Lung (tissue), 12 donors: ENCODE results near the gene UBA1. TPM values are rescaled to one million over a fixed set of nuclear protein-coding genes. Genes with fewer than 3 reads are reported as not detected.

Experiments used
- ATAC-seq: fragments of 200-7000 bp; cut with Tn5 transposase; one replicate; pipeline ENCODE4 v1.9.1; 2020; ENCODE audit warnings: moderate number of reproducible peaks; ENCODE audit not compliant: insufficient read depth, low FRiP score
- DNase-seq, 3 donors: peaks; one replicate each; pipeline ENCODE4 v3.0.0-alpha.2; 2013 to 2017
- H3K27ac ChIP-seq, 2 donors: one replicate each; pipeline ENCODE4 v1.5.1; 2013; ENCODE audit warnings: mild to moderate bottlenecking in 2 of 2, moderate library complexity in 2 of 2, control low read depth in 1 of 2, inconsistent platforms in 1 of 2, low read depth in 1 of 2, low read length in 1 of 2
- H3K27me3 ChIP-seq, 3 donors: one replicate each; pipeline ENCODE4 v1.5.1; 2013; ENCODE audit warnings: low read length in 2 of 3; ENCODE audit not compliant: control insufficient read depth in 3 of 3, insufficient read depth in 3 of 3
- H3K36me3 ChIP-seq, 4 donors: one replicate each; pipeline ENCODE4 v1.5.1; 2013; ENCODE audit warnings: low read length in 4 of 4, mild to moderate bottlenecking in 1 of 4, moderate library complexity in 1 of 4; ENCODE audit not compliant: control insufficient read depth in 4 of 4, insufficient read depth in 4 of 4
- H3K4me1 ChIP-seq, 5 donors: one replicate each; pipeline ENCODE4 v1.5.1; 2013; ENCODE audit warnings: low read length in 5 of 5, mild to moderate bottlenecking in 2 of 5, moderate library complexity in 1 of 5; ENCODE audit not compliant: control insufficient read depth in 5 of 5, insufficient read depth in 5 of 5
- H3K4me3 ChIP-seq: one replicate; pipeline ENCODE4 v1.5.1; 2013; ENCODE audit warnings: mild to moderate bottlenecking, control low read depth, moderate library complexity
- H3K9ac ChIP-seq, 2 donors: one replicate each; pipeline ENCODE4 v1.5.1; 2013; ENCODE audit warnings: low read length in 2 of 2, control low read depth in 1 of 2; ENCODE audit not compliant: insufficient read depth in 1 of 2
- H3K9me3 ChIP-seq, 4 donors: one replicate each; pipeline ENCODE4 v1.5.1; 2013; ENCODE audit warnings: low read length in 3 of 4, mild to moderate bottlenecking in 1 of 4, moderate library complexity in 1 of 4; ENCODE audit not compliant: control insufficient read depth in 4 of 4, insufficient read depth in 3 of 4
- CTCF ChIP-seq: IDR thresholded peaks from 2 replicates; pipeline ENCODE4 v1.5.1; 2012; ENCODE audit warnings: mild to moderate bottlenecking; ENCODE audit errors: control extremely low read depth, extremely low read depth
- WGBS, 2 donors: extraction: QIAGEN DNeasy Blood & Tissue Kit; methylation state at CpG; one replicate each; pipeline ENCODE4 v1.1.7; 2013; 5-methylcytosine and 5-hydroxymethylcytosine counted together
- polyA plus RNA-seq, 2 donors: library from polyadenylated mRNA; stranded (reverse); fragments of 200-250 nt; gene quantifications; one replicate each; pipeline ENCODE4 v1.2.1, GENCODE V29; 2013
- total RNA-seq, 2 donors: library from RNA; depleted of rRNA in 1 of 2; stranded (reverse); fragments of >200 nt in 1 of 2; gene quantifications; one replicate each; pipeline ENCODE4 v1.2.1, GENCODE V29; 2014 to 2021
- donor health status: control.
- donor health status: control.
- donor health status: Bipolar disorder and iron deficiency.
- donor health status: healthy.
- donor health status: DM: yes; HTN: yes; CAD: no.

Gene UBA1
- total and polyA plus RNA-seq, 4 donors: 92.5 to 221 (median 131) TPM

GRCh38 chrX:47181301-47181700 is 12.3 kb upstream of the UBA1 start:
- H3K4me1 ChIP-seq: no peaks in the 10 kb centered on the region
- TF ChIP-seq CTCF: no peak
- H3K9ac ChIP-seq: no peak overlapping the region
- H3K36me3 ChIP-seq: peaks cover 0 to 43% (median 7%) of the 10 kb centered on the region in 4 donors
- no peak overlapping the region for H3K4me3 ChIP-seq
- ATAC-seq: no peak
- DNase-seq: no peak
- H3K27me3 ChIP-seq: peaks cover 0 to 39% (median 6%) of the 10 kb centered on the region in 3 donors
- H3K9me3 ChIP-seq: peaks cover 0 to under 1% (median 0%) of the 10 kb centered on the region in 4 donors
- H3K27ac ChIP-seq: no peak overlapping the region
- WGBS, 2 donors: 93 to 100% methylated on average over 7 to 10 of the region's 10 CpGs

- no peak for TF ChIP-seq CTCF
- ATAC-seq: no peak
- WGBS, 2 donors: 88% methylated on average over 4 to 9 of the region's 9 CpGs
- Histone ChIP-seq H3K9ac (no peak overlapping the region), H3K4me1 (no peaks in the 10 kb centered on the region), H3K36me3 (peaks cover 0 to 41% (median 4%) of the 10 kb centered on the region in 4 donors), H3K27ac (no peak overlapping the region), H3K4me3 (no peak overlapping the region), H3K9me3 (no peaks in the 10 kb centered on the region), H3K27me3 (peaks cover 0 to 38% (median 6%) of the 10 kb centered on the region in 3 donors)
- no peak for DNase-seq
Observed at GRCh38 chrX:47182106-47182700, 11.4 kb upstream of the UBA1 start.

- Histone ChIP-seq H3K36me3 (peaks cover 0 to 32% (median 4%) of the 10 kb centered on the region in 4 donors), H3K27me3 (peaks cover 0 to 34% (median 11%) of the 10 kb centered on the region in 3 donors), H3K9me3 (no peaks in the 10 kb centered on the region), H3K9ac (no peak overlapping the region), H3K4me1 (no peaks in the 10 kb centered on the region), H3K4me3 (no peak overlapping the region), H3K27ac (no peak overlapping the region)
- DNase-seq (no peak), ATAC-seq (no peak)
- WGBS, 2 donors: 87 to 98% methylated on average over 4 of the region's 4 CpGs
- no peak for TF ChIP-seq CTCF
Observed at GRCh38 chrX:47184486-47184885, 9.1 kb upstream of the UBA1 start.

- WGBS, 2 donors: 84 to 96% methylated on average over 13 to 17 of the region's 17 CpGs
- H3K9me3 ChIP-seq: no peaks in the 10 kb centered on the region
- peaks cover 0 to 28% (median 3%) of the 10 kb centered on the region in 4 donors for H3K36me3 ChIP-seq
- H3K27ac ChIP-seq: no peak overlapping the region
- H3K27me3 ChIP-seq: peaks cover 0 to 34% (median 12%) of the 10 kb centered on the region in 3 donors
- H3K4me3 ChIP-seq: no peak overlapping the region
- H3K9ac ChIP-seq: no peak overlapping the region
- ATAC-seq: no peak
- no peaks in the 10 kb centered on the region for H3K4me1 ChIP-seq
- DNase-seq: no peak
- TF ChIP-seq CTCF: no peak
Observed at GRCh38 chrX:47185241-47185640, 8.4 kb upstream of the UBA1 start.
